Measurements from ENCODE around the gene TMC3. TPM values are rescaled to one million over a fixed set of nuclear protein-coding genes. Genes with fewer than 3 reads are reported as not detected.

TMC3 gene
- total RNA-seq, 2 donors from 2014 or later = not detected

- no peak for DNase-seq (ENCODE audit: low spot score)
- intact Hi-C loops (cut with DNase I) = no loop called here
These were observed 13.8 kb upstream of the TMC3 start for GRCh38 chr15:81387621-81388435.

GRCh38 chr15:81386947-81387346 is 12.9 kb upstream of the TMC3 start:
- intact Hi-C loops (cut with DNase I) = no loop called here
- no peak for DNase-seq (ENCODE audit: low spot score)

- intact Hi-C loops (cut with DNase I) = no loop called here
- no peak for DNase-seq (ENCODE audit: low spot score)
These were observed 11.7 kb upstream of the TMC3 start for GRCh38 chr15:81385721-81386076.

GRCh38 chr15:81384891-81385720 is 11.1 kb upstream of the TMC3 start:
- DNase-seq (ENCODE audit: low spot score) = no peak
- intact Hi-C loops (cut with DNase I) = no loop called here

GRCh38 chr15:81381720-81382119 is 7.7 kb upstream of the TMC3 start:
- no peak for DNase-seq (ENCODE audit: low spot score)
- intact Hi-C loops (cut with DNase I) = no loop called here

GRCh38 chr15:81380668-81381067 is 6.7 kb upstream of the TMC3 start:
- intact Hi-C loops (cut with DNase I) = no loop called here
- DNase-seq (ENCODE audit: low spot score) = no peak

GRCh38 chr15:81380203-81380602 is 6.2 kb upstream of the TMC3 start:
- intact Hi-C loops (cut with DNase I) = no loop called here
- no peak for DNase-seq (ENCODE audit: low spot score)

- DNase-seq (ENCODE audit: low spot score) = no peak
- intact Hi-C loops (cut with DNase I) = no loop called here
These were observed 5.3 kb upstream of the TMC3 start for GRCh38 chr15:81379269-81379668.

GRCh38 chr15:81378443-81378842 is 4.4 kb upstream of the TMC3 start:
- intact Hi-C loops (cut with DNase I) = no loop called here
- no peak for DNase-seq (ENCODE audit: low spot score)

- DNase-seq (ENCODE audit: low spot score) = no peak
- intact Hi-C loops (cut with DNase I) = no loop called here
These were observed 3.9 kb upstream of the TMC3 start for GRCh38 chr15:81377871-81378270.

GRCh38 chr15:81376231-81376630 is 2.2 kb upstream of the TMC3 start:
- DNase-seq (ENCODE audit: low spot score) = no peak
- intact Hi-C loops (cut with DNase I) = no loop called here

GRCh38 chr15:81375461-81375860 is 1.4 kb upstream of the TMC3 start:
- DNase-seq (ENCODE audit: low spot score) = no peak
- intact Hi-C loops (cut with DNase I) = no loop called here

- intact Hi-C loops (cut with DNase I) = no loop called here
- DNase-seq (ENCODE audit: low spot score) = no peak
These were observed 837 bp downstream of the TMC3 start for GRCh38 chr15:81373176-81373575.

GRCh38 chr15:81372575-81372974 is 1.4 kb downstream of the TMC3 start:
- intact Hi-C loops (cut with DNase I) = no loop called here
- no peak for DNase-seq (ENCODE audit: low spot score)

GRCh38 chr15:81363718-81364500 is 10.1 kb downstream of the TMC3 start:
- DNase-seq (ENCODE audit: low spot score) = no peak
- intact Hi-C loops (cut with DNase I) = no loop called here

GRCh38 chr15:81363276-81363675 is 10.7 kb downstream of the TMC3 start:
- no peak for DNase-seq (ENCODE audit: low spot score)
- intact Hi-C loops (cut with DNase I) = no loop called here

GRCh38 chr15:81362790-81363189 is 11.2 kb downstream of the TMC3 start:
- intact Hi-C loops (cut with DNase I) = no loop called here
- no peak for DNase-seq (ENCODE audit: low spot score)

GRCh38 chr15:81361891-81362290 is 12.1 kb downstream of the TMC3 start:
- DNase-seq (ENCODE audit: low spot score) = no peak
- intact Hi-C loops (cut with DNase I) = no loop called here

- DNase-seq (ENCODE audit: low spot score) = no peak
- intact Hi-C loops (cut with DNase I) = no loop called here
These were observed 13.5 kb downstream of the TMC3 start for GRCh38 chr15:81360491-81360890.

- DNase-seq (ENCODE audit: low spot score) = no peak
These were observed 15.8 kb downstream of the TMC3 start for GRCh38 chr15:81358248-81358647.

More at GRCh38 chr15:81358248-81358647, 15.8 kb downstream of the TMC3 start:
- intact Hi-C loops (cut with DNase I) = no loop called here

All from posterior vena cava (tissue), 2 donors.